ENCODE measurements around the gene SHROOM3.

Gene SHROOM3

DNA sequence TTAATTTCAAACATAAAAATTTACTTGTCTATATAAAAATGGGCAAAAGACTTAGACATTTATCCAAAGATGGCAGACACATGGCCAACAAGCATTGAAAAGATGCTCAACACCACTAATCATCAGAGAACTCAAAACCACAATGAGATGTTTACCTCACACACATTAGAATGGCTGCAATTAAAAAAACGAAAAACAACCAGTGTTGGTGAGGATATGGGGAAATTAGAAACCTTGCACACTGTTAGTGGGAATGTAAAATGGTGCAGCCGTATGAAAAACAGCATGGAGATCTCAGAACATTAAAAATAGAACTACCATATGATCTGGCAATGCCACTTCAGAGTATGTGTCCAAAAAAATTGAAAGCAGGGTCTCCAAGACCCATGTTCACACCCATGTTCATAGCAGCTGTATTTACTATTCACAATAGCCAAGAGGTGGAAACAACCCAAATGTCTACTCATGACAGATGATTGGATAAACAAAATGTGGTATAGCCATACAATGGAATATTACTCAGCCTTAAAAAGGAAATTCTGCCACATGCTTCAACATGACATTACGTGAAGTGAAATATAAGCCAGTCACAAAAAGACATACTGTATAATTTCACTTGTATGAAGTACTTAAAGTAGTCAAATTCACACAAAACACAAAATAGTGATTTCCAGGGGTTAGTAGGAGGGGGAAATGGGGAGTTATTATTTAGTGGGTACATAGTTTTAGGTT, 316.7 kb downstream of the SHROOM3 start:
- no peak for DNase-seq (ENCODE audit: low read depth)
- TF ChIP-seq, protein P1, sequence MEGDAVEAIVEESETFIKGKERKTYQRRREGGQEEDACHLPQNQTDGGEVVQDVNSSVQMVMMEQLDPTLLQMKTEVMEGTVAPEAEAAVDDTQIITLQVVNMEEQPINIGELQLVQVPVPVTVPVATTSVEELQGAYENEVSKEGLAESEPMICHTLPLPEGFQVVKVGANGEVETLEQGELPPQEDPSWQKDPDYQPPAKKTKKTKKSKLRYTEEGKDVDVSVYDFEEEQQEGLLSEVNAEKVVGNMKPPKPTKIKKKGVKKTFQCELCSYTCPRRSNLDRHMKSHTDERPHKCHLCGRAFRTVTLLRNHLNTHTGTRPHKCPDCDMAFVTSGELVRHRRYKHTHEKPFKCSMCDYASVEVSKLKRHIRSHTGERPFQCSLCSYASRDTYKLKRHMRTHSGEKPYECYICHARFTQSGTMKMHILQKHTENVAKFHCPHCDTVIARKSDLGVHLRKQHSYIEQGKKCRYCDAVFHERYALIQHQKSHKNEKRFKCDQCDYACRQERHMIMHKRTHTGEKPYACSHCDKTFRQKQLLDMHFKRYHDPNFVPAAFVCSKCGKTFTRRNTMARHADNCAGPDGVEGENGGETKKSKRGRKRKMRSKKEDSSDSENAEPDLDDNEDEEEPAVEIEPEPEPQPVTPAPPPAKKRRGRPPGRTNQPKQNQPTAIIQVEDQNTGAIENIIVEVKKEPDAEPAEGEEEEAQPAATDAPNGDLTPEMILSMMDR (conservative IDR thresholded peaks at IDR 0.05; ENCODE audit: control insufficient read depth, insufficient read depth, low read depth, low read length): no peak

DNA sequence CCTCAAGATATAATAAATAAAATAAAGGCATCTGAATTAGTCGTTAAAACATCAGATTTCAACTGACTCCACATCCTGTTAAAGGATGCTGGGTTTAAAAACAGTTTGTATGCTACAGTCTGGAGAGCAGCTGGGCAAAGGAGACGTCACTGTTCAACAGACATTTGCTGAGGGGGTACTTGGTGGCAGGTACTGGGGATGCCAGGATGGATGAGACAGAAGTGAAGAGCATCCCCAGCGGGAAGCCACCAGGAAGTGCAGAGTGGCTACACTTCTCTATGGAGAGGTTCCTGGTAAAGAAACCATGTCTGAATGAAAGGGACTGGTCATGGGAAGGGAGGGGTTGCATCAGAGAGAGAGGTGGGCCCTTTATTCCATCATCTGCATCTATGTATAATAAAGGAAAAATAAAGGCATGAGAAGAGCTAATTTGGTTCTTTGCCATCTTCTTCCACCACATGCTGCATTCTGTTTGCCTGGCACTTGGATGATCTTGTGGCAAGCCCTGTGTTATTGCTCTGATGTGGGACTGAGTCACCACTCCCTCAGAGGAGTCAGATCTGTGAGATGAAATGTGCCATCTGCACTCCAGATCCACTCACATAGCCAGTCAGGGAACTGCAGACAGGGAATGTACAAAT, 318.0 kb downstream of the SHROOM3 start:
- TF ChIP-seq, protein P1 (conservative IDR thresholded peaks at IDR 0.05; ENCODE audit: control insufficient read depth, insufficient read depth, low read depth, low read length): no peak
- H3K4me3 ChIP-seq (ENCODE audit: control insufficient read depth, low read depth, low read length): no peak overlapping the region
- peak; percentile 100 for DNase-seq (ENCODE audit: low read depth)

More for the DNA sequence above, 316.7 kb downstream of the SHROOM3 start:
- H3K4me3 ChIP-seq (ENCODE audit: control insufficient read depth, low read depth, low read length): no peak overlapping the region

DNA sequence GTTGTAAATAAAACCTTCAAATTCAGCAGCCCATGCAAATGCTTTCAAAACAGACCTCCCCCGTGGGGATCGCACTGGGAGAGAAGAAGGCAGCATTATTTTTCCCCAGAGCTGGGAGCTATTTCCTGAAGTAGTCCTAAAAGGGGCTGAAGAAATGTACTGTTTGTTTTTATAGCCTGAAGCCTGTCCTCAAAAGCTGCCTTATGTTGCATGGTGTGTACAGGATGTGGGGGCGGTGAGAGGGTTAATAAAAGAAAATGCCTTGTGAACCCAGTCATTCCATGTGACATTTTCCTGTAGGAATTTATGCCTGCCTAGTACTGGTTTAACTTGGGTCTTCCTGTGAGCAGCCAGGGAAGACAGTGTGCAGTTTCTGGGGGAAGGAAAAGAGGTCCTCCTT, 318.8 kb downstream of the SHROOM3 start:
- no peak overlapping the region for H3K4me3 ChIP-seq (ENCODE audit: control insufficient read depth, low read depth, low read length)
- TF ChIP-seq, protein P1 (conservative IDR thresholded peaks at IDR 0.05; ENCODE audit: control insufficient read depth, insufficient read depth, low read depth, low read length): no peak
- peak; percentile 96 for DNase-seq (ENCODE audit: low read depth)

DNA sequence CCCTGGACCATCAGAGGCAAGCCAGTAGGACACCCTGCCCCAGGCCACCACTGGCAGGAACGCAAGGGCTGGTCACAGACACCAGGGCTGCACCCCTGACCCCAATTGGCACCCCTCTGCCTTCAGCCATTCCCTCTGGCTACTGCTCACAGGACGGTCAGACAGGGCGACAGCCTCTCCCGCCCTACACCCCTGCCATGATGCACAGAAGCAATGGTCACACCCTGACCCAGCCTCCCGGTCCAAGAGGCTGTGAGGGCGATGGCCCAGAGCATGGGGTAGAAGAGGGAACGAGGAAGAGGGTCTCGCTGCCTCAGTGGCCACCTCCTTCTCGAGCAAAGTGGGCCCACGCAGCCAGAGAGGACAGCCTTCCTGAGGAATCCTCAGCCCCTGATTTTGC, 319.4 kb downstream of the SHROOM3 start:
- TF ChIP-seq, protein P1 (conservative IDR thresholded peaks at IDR 0.05; ENCODE audit: control insufficient read depth, insufficient read depth, low read depth, low read length): no peak
- DNase-seq (ENCODE audit: low read depth): no peak
- H3K4me3 ChIP-seq (ENCODE audit: control insufficient read depth, low read depth, low read length): no peak overlapping the region

DNA sequence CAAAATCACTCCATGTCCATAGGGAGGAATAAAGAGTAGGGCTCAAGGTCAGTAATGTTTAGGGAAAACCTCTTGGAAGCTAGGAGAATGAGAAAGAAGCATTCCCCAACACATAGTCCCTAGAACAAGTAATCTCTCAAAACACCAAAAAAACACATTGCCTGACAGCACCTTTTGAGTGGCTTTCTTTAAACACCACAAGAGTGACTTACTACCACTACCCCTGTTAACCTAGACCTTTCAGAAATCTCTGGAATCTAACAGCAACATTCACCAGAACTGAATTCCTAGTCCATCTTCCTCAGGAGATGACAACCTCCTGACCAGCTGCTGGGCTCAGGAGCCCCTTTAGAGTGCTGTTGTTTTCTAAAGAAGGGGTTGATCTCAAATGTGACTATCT, 320.7 kb downstream of the SHROOM3 start:
- no peak overlapping the region for H3K4me3 ChIP-seq (ENCODE audit: control insufficient read depth, low read depth, low read length)
- DNase-seq (ENCODE audit: low read depth): no peak
- TF ChIP-seq, protein P1 (conservative IDR thresholded peaks at IDR 0.05; ENCODE audit: control insufficient read depth, insufficient read depth, low read depth, low read length): no peak

DNA sequence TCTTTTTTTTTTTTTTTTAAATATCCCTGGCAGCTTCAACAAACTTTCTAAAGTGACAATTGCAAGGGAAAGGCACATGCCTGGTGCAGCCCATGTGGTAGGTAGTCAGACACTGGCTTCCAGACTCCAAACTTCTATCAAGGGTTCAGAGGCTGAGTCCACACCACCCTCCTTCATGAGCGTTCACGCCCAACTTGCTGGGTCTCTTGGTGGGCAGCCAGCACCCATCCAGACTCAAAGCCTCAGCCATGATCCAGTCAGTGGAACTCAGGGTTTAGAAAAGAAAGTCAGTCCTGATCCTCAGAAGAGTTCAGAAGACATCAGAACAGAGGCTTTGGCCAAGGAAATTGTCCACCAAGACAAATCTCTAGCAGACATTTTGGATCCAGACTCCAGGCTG, 321.4 kb downstream of the SHROOM3 start:
- TF ChIP-seq, protein P1 (conservative IDR thresholded peaks at IDR 0.05; ENCODE audit: control insufficient read depth, insufficient read depth, low read depth, low read length): no peak
- no peak for DNase-seq (ENCODE audit: low read depth)
- no peak overlapping the region for H3K4me3 ChIP-seq (ENCODE audit: control insufficient read depth, low read depth, low read length)

Data from fibroblast of mammary gland (primary cell).